Stimulated activated CD4-positive, alpha-beta T cell treated with anti-CD3 and anti-CD28 coated beads, Interleukin-1b, Interleukin-23, amount 100 ng/mL, for 24 hours (primary cell): Measurements from ENCODE around the gene ARRB1.

Experiments used
- DNase-seq, 4 experiments: peaks; one replicate each; pipeline ENCODE4 v3.0.0-alpha.2; 2020; ENCODE audit warnings: low read depth in 4 of 4, low spot score in 1 of 4

ARRB1 gene

GRCh38 chr11:75238595-75239440 is 112.6 kb downstream of the ARRB1 start:
- DNase-seq, result no peak

- no peak for DNase-seq
These were observed 114.4 kb downstream of the ARRB1 start for GRCh38 chr11:75237050-75237449.

DNA sequence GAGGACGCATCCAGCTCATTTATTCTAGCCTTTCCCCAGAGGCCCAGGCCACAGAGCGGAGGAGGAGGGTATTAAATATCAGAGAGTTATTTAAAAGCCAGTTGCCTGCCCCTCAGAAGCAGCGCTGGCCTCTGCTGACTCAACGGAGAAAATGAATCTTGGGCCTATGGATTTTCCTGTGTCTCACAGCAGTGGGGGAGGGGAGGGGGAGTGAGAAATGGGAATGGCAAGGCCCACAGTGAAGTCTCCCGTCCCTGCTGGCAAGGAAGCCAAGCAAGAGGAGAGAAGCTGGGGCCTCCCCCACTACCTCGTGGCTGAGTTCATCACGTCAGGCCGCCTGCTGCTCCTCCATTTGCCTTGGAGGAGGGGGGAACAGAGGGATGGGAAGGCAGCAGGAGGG is 115.4 kb downstream of the ARRB1 start:
- no peak for DNase-seq

- DNase-seq, result no peak
These were observed 117.7 kb downstream of the ARRB1 start for GRCh38 chr11:75233754-75234172.

GRCh38 chr11:75230621-75231020 is 120.8 kb downstream of the ARRB1 start:
- no peak for DNase-seq

- DNase-seq, result no peak
These were observed 122.0 kb downstream of the ARRB1 start for GRCh38 chr11:75229466-75229865.

- DNase-seq, result no peak
These were observed 125.7 kb downstream of the ARRB1 start for GRCh38 chr11:75225794-75226193.

GRCh38 chr11:75223954-75224643 is 127.4 kb downstream of the ARRB1 start:
- DNase-seq, result no peak

DNA sequence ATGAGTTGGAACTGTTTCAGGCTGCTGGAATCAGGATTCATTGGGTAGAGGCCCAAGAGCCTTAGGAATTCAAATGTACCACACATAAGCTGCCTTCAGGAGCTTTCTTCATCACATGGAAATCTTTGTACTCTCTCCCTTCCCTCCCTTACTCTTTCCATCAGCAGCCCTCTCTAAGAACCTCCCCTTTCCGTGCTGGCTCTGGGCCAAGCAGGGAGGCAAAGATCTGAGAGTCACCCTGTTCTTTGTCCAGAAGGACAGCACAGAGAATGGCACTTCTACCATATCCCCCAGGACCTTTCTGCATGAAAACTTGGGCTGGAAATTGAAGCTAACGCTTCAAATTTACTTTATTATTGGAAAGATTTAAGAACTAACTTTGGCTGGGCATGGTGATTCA is 131.6 kb downstream of the ARRB1 start:
- no peak for DNase-seq

GRCh38 chr11:75214843-75215242 is 136.6 kb downstream of the ARRB1 start:
- DNase-seq, result no peak

- DNase-seq, result peak; percentile 57 to 67 (median 58)
These were observed 137.0 kb downstream of the ARRB1 start for GRCh38 chr11:75214411-75214821.
